A673 (cell line): ENCODE measurements around the gene AIFM2. TPM values are rescaled to one million over a fixed set of nuclear protein-coding genes. Genes with fewer than 3 reads are reported as not detected.

ENCODE experiments used
- BruUV-seq: library from RNA; stranded (reverse); fragments of 400-500 nt; replicated peaks from 2 replicates; lab custom pipeline; 2021; lab: Mats Ljungman, UMichigan
- CTCF ChIA-PET: fragments of 300-600 bp; sonication (Branson Sonifier 250); formaldehyde crosslinking; loops from one replicate; lab custom pipeline; 2022; ENCODE audit warnings: antibody characterized with exemption; lab: Charles Lee
- POLR2A ChIA-PET: fragments of 300-600 bp; sonication (Branson Sonifier 250); formaldehyde crosslinking; loops from one replicate; lab custom pipeline; 2022; ENCODE audit warnings: antibody characterized with exemption; ENCODE audit not compliant: low non-redundant PET; lab: Charles Lee
- DNase-seq: peaks from one replicate; pipeline ENCODE4 v3.0.0-alpha.2; 2015; ENCODE audit warnings: low spot score
- H3K27ac ChIP-seq: fragments of 200-600 bp; sonication (generic); 2 replicates; pipeline ENCODE4 v1.5.1; 2016; ENCODE audit warnings: mixed run types, low read depth, mild to moderate bottlenecking, mixed read lengths, antibody characterized with exemption, low read length; ENCODE audit not compliant: poor library complexity, severe bottlenecking
- H3K27me3 ChIP-seq: fragments of 200-600 bp; sonication (generic); replicated peaks from 2 replicates; pipeline ENCODE4 v1.6.1; 2017; ENCODE audit warnings: mixed run types, low read depth, mild to moderate bottlenecking, mixed read lengths, antibody characterized with exemption, low read length; ENCODE audit not compliant: insufficient read depth, poor library complexity
- H3K36me3 ChIP-seq: fragments of 200-600 bp; sonication (generic); 2 replicates; pipeline ENCODE4 v1.6.1; 2016; ENCODE audit warnings: mixed run types, mild to moderate bottlenecking, mixed read lengths, antibody characterized with exemption, low read length; ENCODE audit not compliant: insufficient read depth, poor library complexity, severe bottlenecking
- H3K4me1 ChIP-seq: fragments of 200-600 bp; sonication (generic); 2 replicates; pipeline ENCODE4 v1.6.1; 2017; ENCODE audit warnings: mixed run types, mild to moderate bottlenecking, mixed read lengths, antibody characterized with exemption, low read length; ENCODE audit not compliant: insufficient read depth, poor library complexity, severe bottlenecking
- H3K4me3 ChIP-seq: fragments of 200-600 bp; sonication (generic); 2 replicates; pipeline ENCODE4 v1.5.1; 2016; ENCODE audit warnings: low read depth, mixed run types, mild to moderate bottlenecking, mixed read lengths, low read length; ENCODE audit not compliant: poor library complexity, severe bottlenecking
- H3K9me3 ChIP-seq: fragments of 200-600 bp; sonication (generic); 2 replicates; pipeline ENCODE4 v1.6.1; 2016; ENCODE audit warnings: mixed run types, low read depth, mild to moderate bottlenecking, mixed read lengths, antibody characterized with exemption, low read length; ENCODE audit not compliant: poor library complexity, severe bottlenecking
- EZH2 ChIP-seq: fragments of 200-600 bp; sonication (generic); IDR thresholded peaks from 2 replicates; pipeline ENCODE4 v1.6.1; 2017; ENCODE audit warnings: borderline replicate concordance, low read depth, mild to moderate bottlenecking, mixed read lengths, antibody characterized with exemption, low read length; ENCODE audit not compliant: poor library complexity, severe bottlenecking
- intact Hi-C: fragments of 100-400 bp; cut with micrococcal nuclease; formaldehyde crosslinking; loops from one replicate; pipeline ENCODE4 v1.10.0; 2022; ENCODE audit not compliant: unreplicated experiment
- total RNA-seq: library from RNA; stranded (reverse); gene quantifications from 2 replicates; pipeline ENCODE4 v1.2.3, GENCODE V29; 2021
- TF ChIP-seq, protein P1 (sequence below): fragments of 300-800, 200-600 bp; sonication (generic); conservative IDR thresholded peaks from 2 replicates; pipeline ENCODE4 v1.5.1; 2017; ENCODE audit warnings: low read depth, mild to moderate bottlenecking, antibody characterized with exemption, low read length, moderate library complexity, mixed read lengths

AIFM2 gene
- total RNA-seq, 1 experiment from 2014 or later, result 4.3 TPM

GRCh38 chr10:70158113-70158512 lies 25.5 kb upstream of the AIFM2 start:
- POLR2A ChIA-PET, result no interaction called here
- Histone ChIP-seq H3K27me3 (no peaks in the 10 kb centered on the region), H3K4me3 (no peak overlapping the region), H3K36me3 (peaks cover 86% of the 10 kb centered on the region), H3K9me3 (no peaks in the 10 kb centered on the region), H3K27ac (no peak overlapping the region), H3K4me1 (peaks cover under 1% of the 10 kb centered on the region)
- DNase-seq, result no peak
- intact Hi-C loops, result no loop called here
- TF ChIP-seq EZH2, result no peak
- TF ChIP-seq, protein P1, sequence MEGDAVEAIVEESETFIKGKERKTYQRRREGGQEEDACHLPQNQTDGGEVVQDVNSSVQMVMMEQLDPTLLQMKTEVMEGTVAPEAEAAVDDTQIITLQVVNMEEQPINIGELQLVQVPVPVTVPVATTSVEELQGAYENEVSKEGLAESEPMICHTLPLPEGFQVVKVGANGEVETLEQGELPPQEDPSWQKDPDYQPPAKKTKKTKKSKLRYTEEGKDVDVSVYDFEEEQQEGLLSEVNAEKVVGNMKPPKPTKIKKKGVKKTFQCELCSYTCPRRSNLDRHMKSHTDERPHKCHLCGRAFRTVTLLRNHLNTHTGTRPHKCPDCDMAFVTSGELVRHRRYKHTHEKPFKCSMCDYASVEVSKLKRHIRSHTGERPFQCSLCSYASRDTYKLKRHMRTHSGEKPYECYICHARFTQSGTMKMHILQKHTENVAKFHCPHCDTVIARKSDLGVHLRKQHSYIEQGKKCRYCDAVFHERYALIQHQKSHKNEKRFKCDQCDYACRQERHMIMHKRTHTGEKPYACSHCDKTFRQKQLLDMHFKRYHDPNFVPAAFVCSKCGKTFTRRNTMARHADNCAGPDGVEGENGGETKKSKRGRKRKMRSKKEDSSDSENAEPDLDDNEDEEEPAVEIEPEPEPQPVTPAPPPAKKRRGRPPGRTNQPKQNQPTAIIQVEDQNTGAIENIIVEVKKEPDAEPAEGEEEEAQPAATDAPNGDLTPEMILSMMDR, result no peak
- CTCF ChIA-PET, result no interaction called here
- no TSS peak for BruUV-seq

GRCh38 chr10:70155255-70155838 lies 22.7 kb upstream of the AIFM2 start:
- Histone ChIP-seq H3K27me3 (no peaks in the 10 kb centered on the region), H3K36me3 (peaks cover 99% of the 10 kb centered on the region), H3K4me1 (no peaks in the 10 kb centered on the region), H3K27ac (no peak overlapping the region), H3K4me3 (no peak overlapping the region), H3K9me3 (no peaks in the 10 kb centered on the region)
- ChIA-PET POLR2A (no interaction called here), CTCF (no interaction called here)
- TF ChIP-seq, protein P1, result no peak
- TF ChIP-seq EZH2, result no peak
- intact Hi-C loops, result no loop called here
- DNase-seq, result no peak
- no TSS peak for BruUV-seq

- CTCF ChIA-PET, result no interaction called here
- no peak for DNase-seq
- POLR2A ChIA-PET, result no interaction called here
- Histone ChIP-seq H3K9me3 (no peaks in the 10 kb centered on the region), H3K27ac (no peak overlapping the region), H3K4me1 (peaks cover 24% of the 10 kb centered on the region), H3K27me3 (no peaks in the 10 kb centered on the region), H3K4me3 (no peak overlapping the region), H3K36me3 (peaks cover 37% of the 10 kb centered on the region)
- no peak for TF ChIP-seq EZH2
- TF ChIP-seq, protein P1, result no peak
- BruUV-seq, result no TSS peak
- intact Hi-C loops, result loop anchor here (5.0 kb wide), 2 partner anchors 96 to 234 kb away; partner anchors contain the start of genes LRRC20 and MACROH2A2
Observed at GRCh38 chr10:70148516-70148915, 15.9 kb upstream of the AIFM2 start.
